OCI-M2 (cell line): ENCODE data around the gene KRT80.
"Not testable (repeated sequence)": the region's sequence is repeated elsewhere in the genome, so short reads cannot be mapped to it uniquely, and the experiment has no call there.

Source experiments
- DNase-seq: peaks from one replicate; lab custom pipeline; 2025; ENCODE audit not compliant: unreplicated experiment; lab: John Stamatoyannopoulos, UW

Gene KRT80

GRCh38 chr12:52191841-52192791 lies at the start of gene KRT80:
Gene KRT80 (minus strand): TSS chr12:52192014. CDS start chr12:52191902, 112 bp downstream.
- no peak for DNase-seq

GRCh38 chr12:52241205-52241842 lies 49.5 kb upstream of the KRT80 start:
- DNase-seq, result no peak

- not testable (repeated sequence) for DNase-seq
Observed at GRCh38 chr12:52240247-52240646, 48.4 kb upstream of the KRT80 start.

- no peak for DNase-seq
Observed at GRCh38 chr12:52239767-52240166, 48.0 kb upstream of the KRT80 start.

- no peak for DNase-seq
Observed at GRCh38 chr12:52238916-52239646, 47.3 kb upstream of the KRT80 start.

GRCh38 chr12:52238207-52238840 lies 46.5 kb upstream of the KRT80 start:
- DNase-seq, result no peak

GRCh38 chr12:52236386-52237050 lies 44.7 kb upstream of the KRT80 start:
- DNase-seq, result no peak

GRCh38 chr12:52235822-52236361 lies 44.1 kb upstream of the KRT80 start:
- no peak for DNase-seq

- DNase-seq, result no peak
Observed at GRCh38 chr12:52235001-52235764, 43.4 kb upstream of the KRT80 start.

GRCh38 chr12:52234223-52234810 lies 42.5 kb upstream of the KRT80 start:
- no peak for DNase-seq

- no peak for DNase-seq
Observed at GRCh38 chr12:52233462-52234207, 41.8 kb upstream of the KRT80 start.

- no peak for DNase-seq
Observed at GRCh38 chr12:52232674-52233461, 41.1 kb upstream of the KRT80 start, which contains the start of gene KRT7. Gene KRT7 (plus strand): TSS chr12:52233243. CDS start chr12:52233297, 54 bp downstream.

GRCh38 chr12:52232203-52232673 lies 40.4 kb upstream of the KRT80 start:
- DNase-seq, result no peak

- DNase-seq, result no peak
Observed at GRCh38 chr12:52231305-52232202, 39.7 kb upstream of the KRT80 start.

GRCh38 chr12:52230364-52231281 lies 38.8 kb upstream of the KRT80 start:
- DNase-seq, result no peak
